Liver (tissue), 9 donors: Measurements from ENCODE around the gene DPP9. TPM values are rescaled to one million over a fixed set of nuclear protein-coding genes. Genes with fewer than 3 reads are reported as not detected.
"Not testable (repeated sequence)": the region's sequence is repeated elsewhere in the genome, so short reads cannot be mapped to it uniquely, and the experiment has no call there.

Source experiments
- DNase-seq: peaks from one replicate; pipeline ENCODE4 v3.0.0-alpha.2; 2017; ENCODE audit warnings: low spot score
- H3K27ac ChIP-seq, 2 donors: one replicate each; pipeline ENCODE4 v1.7.0; 2013; ENCODE audit warnings: inconsistent platforms in 2 of 2, low read length in 2 of 2, control low read depth in 1 of 2, low read depth in 1 of 2, mild to moderate bottlenecking in 1 of 2
- H3K27me3 ChIP-seq, 4 donors: one replicate each; pipeline versions ENCODE4 v1.6.1 to v1.7.0; 2013; ENCODE audit warnings: low read length in 3 of 4, inconsistent platforms in 1 of 4, mild to moderate bottlenecking in 1 of 4, moderate library complexity in 1 of 4; ENCODE audit not compliant: control insufficient read depth in 4 of 4, insufficient read depth in 4 of 4
- H3K36me3 ChIP-seq, 4 donors: one replicate each; pipeline versions ENCODE4 v1.6.1 to v1.7.0; 2013; ENCODE audit warnings: low read length in 3 of 4, mild to moderate bottlenecking in 3 of 4, low read depth in 1 of 4, moderate library complexity in 1 of 4; ENCODE audit not compliant: control insufficient read depth in 4 of 4, insufficient read depth in 3 of 4
- H3K4me1 ChIP-seq, 4 donors: one replicate each; pipeline versions ENCODE4 v1.6.1 to v1.7.0; 2013; ENCODE audit warnings: low read length in 3 of 4, mild to moderate bottlenecking in 3 of 4, moderate library complexity in 1 of 4; ENCODE audit not compliant: control insufficient read depth in 4 of 4, insufficient read depth in 4 of 4
- H3K4me3 ChIP-seq, 3 donors: one replicate each; pipeline versions ENCODE4 v1.6.1 to v1.7.0; 2013; ENCODE audit warnings: low read length in 3 of 3, control low read depth in 1 of 3, low read depth in 1 of 3, mild to moderate bottlenecking in 1 of 3
- H3K9ac ChIP-seq, 2 donors: one replicate each; pipeline ENCODE4 v1.7.0; 2013; ENCODE audit warnings: low read length in 2 of 2, mild to moderate bottlenecking in 2 of 2, moderate library complexity in 2 of 2, control low read depth in 1 of 2, low read depth in 1 of 2
- H3K9me3 ChIP-seq, 4 donors: one replicate each; pipeline versions ENCODE4 v1.6.1 to v1.7.0; 2013; ENCODE audit warnings: low read length in 3 of 4; ENCODE audit not compliant: control insufficient read depth in 4 of 4
- CTCF ChIP-seq: fragments of 150-350 bp; IDR thresholded peaks from 2 replicates; pipeline ENCODE4 v1.5.1; 2017; ENCODE audit warnings: improper control_type of control experiment, low read depth, low read length; ENCODE audit not compliant: missing input control
- EGR1 ChIP-seq, 2 donors: IDR thresholded peaks; 2 replicates each; pipeline ENCODE4 v1.6.1; 2016 to 2018; ENCODE audit warnings: antibody characterized with exemption in 2 of 2, low read depth in 2 of 2
- FOXA1 ChIP-seq: IDR thresholded peaks from 2 replicates; pipeline ENCODE4 v1.6.1; 2016; ENCODE audit warnings: antibody characterized with exemption
- HNF4A ChIP-seq, 2 donors: conservative IDR thresholded peaks; 2 replicates each; pipeline ENCODE4 v1.6.1; 2016; ENCODE audit warnings: antibody characterized with exemption in 2 of 2, mild to moderate bottlenecking in 2 of 2
- HNF4G ChIP-seq: IDR thresholded peaks from 2 replicates; pipeline ENCODE4 v1.6.1; 2016; ENCODE audit warnings: antibody characterized with exemption
- NR2F2 ChIP-seq: IDR thresholded peaks from 2 replicates; pipeline ENCODE4 v1.6.1; 2016; ENCODE audit warnings: antibody characterized with exemption
- RAD21 ChIP-seq, 2 donors: IDR thresholded peaks; 2 replicates each; pipeline ENCODE4 v1.6.1; 2016; ENCODE audit warnings: antibody characterized with exemption in 2 of 2, mild to moderate bottlenecking in 2 of 2
- RXRA ChIP-seq, 2 donors: IDR thresholded peaks; 2 replicates each; pipeline ENCODE4 v1.6.1; 2017 to 2018; ENCODE audit warnings: antibody characterized with exemption in 2 of 2, mild to moderate bottlenecking in 1 of 2
- SP1 ChIP-seq: IDR thresholded peaks from 2 replicates; pipeline ENCODE4 v1.6.1; 2018; ENCODE audit warnings: antibody characterized with exemption, mild to moderate bottlenecking
- TAF1 ChIP-seq: conservative IDR thresholded peaks from 2 replicates; pipeline ENCODE4 v1.6.1; 2016; ENCODE audit warnings: antibody characterized with exemption, mild to moderate bottlenecking
- YY1 ChIP-seq: IDR thresholded peaks from 2 replicates; pipeline ENCODE4 v1.6.1; 2016; ENCODE audit warnings: antibody characterized with exemption, mild to moderate bottlenecking
- WGBS: extraction: QIAGEN DNeasy Blood & Tissue Kit; methylation state at CpG from one replicate; pipeline ENCODE4 v1.1.7; 2013; 5-methylcytosine and 5-hydroxymethylcytosine counted together
- polyA plus RNA-seq, 2 donors: library from polyadenylated mRNA; stranded (reverse) in 1 of 2; unstranded in 1 of 2; fragments of 200-250 nt in 1 of 2; fragments of >200 nt in 1 of 2; fragmentation: Nextera tagmentation in 1 of 2; extraction: Ambion mirVana in 1 of 2; gene quantifications; one replicate each; pipeline versions ENCODE4 v1.2.1 to v1.2.3, GENCODE V29; 2013 to 2015
- total RNA-seq, 2 donors: library from RNA; depleted of rRNA; stranded (reverse); fragments of >200 nt; gene quantifications; one replicate each; pipeline ENCODE4 v1.2.3, GENCODE V29; 2014
- TF ChIP-seq, protein P1 (sequence below): IDR thresholded peaks from 2 replicates; pipeline ENCODE4 v1.6.1; 2016; ENCODE audit warnings: antibody characterized with exemption
- TF ChIP-seq, protein P2 (sequence below): IDR thresholded peaks from 2 replicates; pipeline ENCODE4 v1.6.1; 2016; ENCODE audit warnings: antibody characterized with exemption
- donor health status: healthy.
- donor health status: healthy.
- donor health status: healthy.
- donor health status: healthy.
- donor health status: healthy.

Gene DPP9
- total and polyA plus RNA-seq, 4 donors, result 20.5 to 74.5 (median 40.3) TPM

GRCh38 chr19:4745986-4746385 lies 22.3 kb upstream of the DPP9 start:
- Histone ChIP-seq H3K4me3 (no peak overlapping the region), H3K4me1 (no peaks in the 10 kb centered on the region), H3K27ac (no peak overlapping the region), H3K9me3 (no peaks in the 10 kb centered on the region), H3K9ac (no peak overlapping the region), H3K36me3 (no peaks in the 10 kb centered on the region), H3K27me3 (no peaks in the 10 kb centered on the region)
- 86% methylated on average over 8 of the region's 8 CpGs for WGBS
- DNase-seq, result no peak
- TF ChIP-seq FOXA1 (no peak), HNF4A (conservative IDR thresholded peaks at IDR 0.05) (no peak), EGR1 (IDR thresholded peaks at IDR 0.05; ENCODE audit: low read depth in 2 of 2) (no peak), RXRA (IDR thresholded peaks at IDR 0.05) (no peak), CTCF (no peak), RAD21 (IDR thresholded peaks at IDR 0.05) (no peak), YY1 (no peak), SP1 (no peak), HNF4G (no peak)
- TF ChIP-seq, protein P1, sequence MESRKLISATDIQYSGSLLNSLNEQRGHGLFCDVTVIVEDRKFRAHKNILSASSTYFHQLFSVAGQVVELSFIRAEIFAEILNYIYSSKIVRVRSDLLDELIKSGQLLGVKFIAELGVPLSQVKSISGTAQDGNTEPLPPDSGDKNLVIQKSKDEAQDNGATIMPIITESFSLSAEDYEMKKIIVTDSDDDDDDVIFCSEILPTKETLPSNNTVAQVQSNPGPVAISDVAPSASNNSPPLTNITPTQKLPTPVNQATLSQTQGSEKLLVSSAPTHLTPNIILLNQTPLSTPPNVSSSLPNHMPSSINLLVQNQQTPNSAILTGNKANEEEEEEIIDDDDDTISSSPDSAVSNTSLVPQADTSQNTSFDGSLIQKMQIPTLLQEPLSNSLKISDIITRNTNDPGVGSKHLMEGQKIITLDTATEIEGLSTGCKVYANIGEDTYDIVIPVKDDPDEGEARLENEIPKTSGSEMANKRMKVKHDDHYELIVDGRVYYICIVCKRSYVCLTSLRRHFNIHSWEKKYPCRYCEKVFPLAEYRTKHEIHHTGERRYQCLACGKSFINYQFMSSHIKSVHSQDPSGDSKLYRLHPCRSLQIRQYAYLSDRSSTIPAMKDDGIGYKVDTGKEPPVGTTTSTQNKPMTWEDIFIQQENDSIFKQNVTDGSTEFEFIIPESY, result no peak

DNA sequence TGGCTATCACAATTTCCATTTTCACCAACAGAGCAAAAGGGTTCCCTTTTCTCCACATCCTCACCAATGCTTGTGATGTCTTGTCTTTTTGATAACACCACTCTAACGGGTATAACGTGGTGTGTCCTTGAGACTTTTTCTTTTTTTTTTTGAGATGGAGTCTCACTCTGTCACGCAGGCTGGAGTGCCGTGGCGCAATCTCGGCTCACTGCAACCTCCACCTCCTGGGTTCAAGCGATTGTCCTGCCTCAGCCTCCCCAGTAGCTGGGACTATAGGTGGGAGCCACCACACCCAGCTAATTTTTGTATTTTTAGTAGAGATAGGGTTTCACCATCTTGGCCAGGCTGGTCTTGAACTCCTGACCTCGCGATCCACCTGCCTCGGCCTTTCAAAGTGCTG lies 21.5 kb upstream of the DPP9 start:
- not testable (repeated sequence) for H3K36me3 ChIP-seq, H3K9me3 ChIP-seq, DNase-seq, H3K9ac ChIP-seq, H3K27me3 ChIP-seq, H3K4me3 ChIP-seq, H3K27ac ChIP-seq, H3K4me1 ChIP-seq
- 81% methylated on average over 10 of the region's 10 CpGs for WGBS

DNA sequence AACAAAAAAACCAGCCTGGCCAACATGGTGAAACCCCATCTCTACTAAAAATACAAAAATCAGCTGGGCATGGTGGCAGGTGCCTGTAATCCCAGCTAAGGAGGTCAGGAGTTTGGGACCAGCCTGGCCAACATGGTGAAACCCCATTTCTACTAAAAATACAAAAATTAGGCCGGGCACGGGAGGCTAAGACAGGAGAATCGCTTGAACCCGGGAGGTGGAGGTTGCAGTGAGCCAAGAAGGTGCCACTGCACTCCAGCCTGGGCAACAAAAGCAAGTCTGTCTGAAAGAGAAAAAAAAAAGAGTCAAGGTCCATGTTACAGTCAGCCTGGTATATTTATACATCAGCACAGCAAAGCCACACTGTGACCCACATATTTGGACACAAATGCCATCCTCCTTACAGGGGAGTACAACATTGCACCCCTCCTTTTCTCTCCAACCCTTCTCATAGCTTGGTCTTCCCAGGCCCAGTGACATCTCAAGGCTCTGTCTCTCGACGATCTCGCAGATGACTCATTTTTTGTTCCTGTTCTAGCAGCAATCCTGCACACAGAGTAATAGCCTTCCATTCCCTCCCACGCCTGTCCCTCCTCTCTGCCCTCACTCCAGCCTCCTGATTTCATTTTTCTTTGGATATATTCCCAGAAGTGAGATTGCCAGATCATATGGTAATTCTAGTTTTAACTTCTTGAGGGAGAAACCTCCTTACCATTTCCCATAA lies 21.0 kb upstream of the DPP9 start:
- Histone ChIP-seq H3K4me1 (no peaks in the 10 kb centered on the region), H3K4me3 (no peak overlapping the region), H3K27me3 (no peaks in the 10 kb centered on the region), H3K9ac (no peak overlapping the region), H3K9me3 (no peaks in the 10 kb centered on the region), H3K27ac (no peak overlapping the region), H3K36me3 (no peaks in the 10 kb centered on the region)
- no peak for DNase-seq
- TF ChIP-seq NR2F2 (no peak), RAD21 (IDR thresholded peaks at IDR 0.05) (no peak), HNF4G (no peak), TAF1 (no peak), SP1 (no peak)
- TF ChIP-seq, protein P2, sequence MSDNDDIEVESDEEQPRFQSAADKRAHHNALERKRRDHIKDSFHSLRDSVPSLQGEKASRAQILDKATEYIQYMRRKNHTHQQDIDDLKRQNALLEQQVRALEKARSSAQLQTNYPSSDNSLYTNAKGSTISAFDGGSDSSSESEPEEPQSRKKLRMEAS, result no peak
- TF ChIP-seq, protein P1, result no peak
- WGBS, result 71% methylated on average over 8 of the region's 8 CpGs
